GM12878 (cell line): Measurements from ENCODE around the gene LSAMP. TPM values are rescaled to one million over a fixed set of nuclear protein-coding genes. Genes with fewer than 3 reads are reported as not detected.

ENCODE experiments used
- ATAC-seq: fragments of 200-7000 bp; cut with Tn5 transposase; 3 replicates; pipeline ENCODE4 v1.9.1; 2020; ENCODE audit warnings: mild to moderate bottlenecking, moderate library complexity
- BruUV-seq: library from RNA; stranded (reverse); fragments of 400-500 nt; replicated peaks from 2 replicates; lab custom pipeline; 2021; lab: Mats Ljungman, UMichigan
- CTCF ChIA-PET: fragments of 300-600 bp; sonication (Branson Sonifier 250); formaldehyde crosslinking; extraction: SDS; loops from one replicate; lab custom pipeline; 2021; ENCODE audit warnings: inconsistent platforms; lab: Yijun Ruan, JAX
- POLR2A ChIA-PET: fragments of 350-600 bp; formaldehyde crosslinking; extraction: SDS; loops from one replicate; lab custom pipeline; 2021; ENCODE audit warnings: inconsistent platforms; lab: Charles Lee
- RAD21 ChIA-PET: fragments of 300-600 bp; sonication (Branson Sonifier 250); formaldehyde crosslinking; loops from one replicate; lab custom pipeline; 2023; ENCODE audit warnings: antibody characterized with exemption; ENCODE audit not compliant: unreplicated experiment; lab: Charles Lee
- SMC1A ChIA-PET: fragments of 300-600 bp; sonication (Branson Sonifier 250); formaldehyde crosslinking; loops from one replicate; lab custom pipeline; 2023; ENCODE audit not compliant: unreplicated experiment, uncharacterized antibody; lab: Charles Lee
- DNase-seq: peaks from one replicate; pipeline ENCODE4 v3.0.0-alpha.2; 2011; ENCODE audit warnings: low read depth, low spot score
- FAIRE-seq: peaks from 3 replicates; lab custom pipeline; 2011; peaks lifted over from hg19 to GRCh38; lab: Jason Lieb, UNC
- H2AFZ ChIP-seq: 2 replicates; pipeline ENCODE4 v1.6.0; 2011; ENCODE audit warnings: low read depth, low read length, control low read depth; ENCODE audit not compliant: control insufficient read depth
- H3K27ac ChIP-seq: 2 replicates; pipeline ENCODE4 v1.5.1; 2011; ENCODE audit warnings: control low read depth; ENCODE audit not compliant: control insufficient read depth, insufficient read depth
- H3K27me3 ChIP-seq, 2 experiments: replicated peaks in 1 of 2; 2 replicates each; pipeline versions ENCODE4 v1.6.0 to v1.6.1; 2011; ENCODE audit warnings: low read length in 1 of 2; ENCODE audit not compliant: control insufficient read depth in 2 of 2, insufficient read depth in 2 of 2
- H3K36me3 ChIP-seq, 2 experiments: 2 replicates each; pipeline ENCODE4 v1.5.1; 2011; ENCODE audit warnings: low read length in 1 of 2; ENCODE audit not compliant: control insufficient read depth in 2 of 2, insufficient read depth in 2 of 2
- H3K4me1 ChIP-seq: 2 replicates; pipeline ENCODE4 v1.6.1; 2011; ENCODE audit warnings: mild to moderate bottlenecking, low read length, moderate library complexity, mixed read lengths; ENCODE audit not compliant: control insufficient read depth, insufficient read depth
- H3K4me2 ChIP-seq: 2 replicates; pipeline ENCODE4 v1.6.0; 2011; ENCODE audit warnings: control low read depth; ENCODE audit not compliant: control insufficient read depth, insufficient read depth
- H3K4me3 ChIP-seq: fragments of 200-600 bp; sonication (generic); 2 replicates; pipeline ENCODE4 v1.5.1; 2016
- H3K79me2 ChIP-seq: 2 replicates; pipeline ENCODE4 v1.6.0; 2011; ENCODE audit warnings: low read length; ENCODE audit not compliant: control insufficient read depth, insufficient read depth
- H3K9ac ChIP-seq: 2 replicates; pipeline ENCODE4 v1.8.0; 2011; ENCODE audit warnings: low read length, control low read depth, mixed read lengths; ENCODE audit not compliant: control insufficient read depth, insufficient read depth
- H3K9me3 ChIP-seq: replicated peaks from 3 replicates; pipeline ENCODE4 v1.5.1; 2011; ENCODE audit warnings: mild to moderate bottlenecking, low read length; ENCODE audit not compliant: control insufficient read depth, insufficient read depth
- H4K20me1 ChIP-seq: 2 replicates; pipeline ENCODE4 v1.6.0; 2011; ENCODE audit not compliant: control insufficient read depth, insufficient read depth
- BHLHE40 ChIP-seq, 2 experiments: fragments of 450-650 bp in 1 of 2; IDR thresholded peaks; 2 replicates each; pipeline ENCODE4 v1.6.1; 2011 to 2017; ENCODE audit warnings: low read depth in 2 of 2, borderline replicate concordance in 1 of 2, improper control_type of control experiment in 1 of 2, low read length in 1 of 2, mild to moderate bottlenecking in 1 of 2
- CEBPB ChIP-seq, 2 experiments: fragments of 150-350 bp in 1 of 2; IDR thresholded peaks; 2 replicates each; pipeline ENCODE4 v1.6.1; 2012 to 2014; ENCODE audit warnings: low read depth in 2 of 2, low read length in 2 of 2, borderline replicate concordance in 1 of 2, inconsistent platforms in 1 of 2
- CREM ChIP-seq: IDR thresholded peaks from 2 replicates; pipeline ENCODE4 v1.6.1; 2014; ENCODE audit warnings: antibody characterized with exemption, low read depth
- CTCF ChIP-seq, 3 experiments: IDR thresholded peaks in 2 of 3; conservative IDR thresholded peaks in 1 of 3; 2 replicates each; pipeline ENCODE4 v1.5.1; 2011; ENCODE audit warnings: low read depth in 3 of 3, low read length in 3 of 3, mild to moderate bottlenecking in 3 of 3, control low read depth in 2 of 3, moderate library complexity in 2 of 3, inconsistent platforms in 1 of 3, mixed read lengths in 1 of 3; ENCODE audit not compliant: control insufficient read depth in 2 of 3, insufficient read depth in 1 of 3; ENCODE audit errors: extremely low read depth in 1 of 3
- ESRRA ChIP-seq: IDR thresholded peaks from 2 replicates; pipeline ENCODE4 v1.6.1; 2012; ENCODE audit warnings: mild to moderate bottlenecking, low read length, improper control_type of control experiment
- EZH2 ChIP-seq: IDR thresholded peaks from 2 replicates; pipeline ENCODE4 v1.6.1; 2012; ENCODE audit warnings: low read depth, mild to moderate bottlenecking, control low read depth, inconsistent platforms, low read length, borderline replicate concordance; ENCODE audit not compliant: control insufficient read depth
- HDAC6 ChIP-seq: fragments of 200-600 bp; sonication (generic); IDR thresholded peaks from one replicate; pipeline ENCODE4 v1.8.0; 2017; ENCODE audit warnings: antibody characterized with exemption; ENCODE audit not compliant: unreplicated experiment
- LARP7 ChIP-seq: fragments of 450-650 bp; IDR thresholded peaks from 2 replicates; pipeline ENCODE4 v1.6.1; 2017; ENCODE audit warnings: mild to moderate bottlenecking
- MYB ChIP-seq: fragments of 150-350 bp; IDR thresholded peaks from 2 replicates; pipeline ENCODE4 v1.6.1; 2014; ENCODE audit warnings: mild to moderate bottlenecking, low read depth, low read length, borderline replicate concordance
- NFXL1 ChIP-seq: fragments of 450-650 bp; IDR thresholded peaks from 2 replicates; pipeline ENCODE4 v1.6.1; 2017; ENCODE audit warnings: antibody characterized with exemption, mild to moderate bottlenecking, borderline replicate concordance
- RB1 ChIP-seq: fragments of 450-650 bp; formaldehyde crosslinking; IDR thresholded peaks from 2 replicates; pipeline ENCODE4 v1.6.1; 2017; ENCODE audit warnings: mild to moderate bottlenecking, borderline replicate concordance
- TARDBP ChIP-seq: IDR thresholded peaks from 2 replicates; pipeline ENCODE4 v1.6.1; 2016; ENCODE audit warnings: borderline replicate concordance
- YY1 ChIP-seq: IDR thresholded peaks from 2 replicates; pipeline ENCODE4 v1.6.1; 2011; ENCODE audit warnings: low read depth, mild to moderate bottlenecking, low read length
- ZBED1 ChIP-seq: IDR thresholded peaks from 2 replicates; pipeline ENCODE4 v1.6.1; 2016; ENCODE audit warnings: borderline replicate concordance
- WGBS: methylation state at CpG from one replicate; pipeline ENCODE4 v1.1.6; 2016; ENCODE audit warnings: low lambda C conversion rate; ENCODE audit not compliant: insufficient replicate concordance, insufficient coverage; ENCODE audit errors: missing lambda C conversion rate; 5-methylcytosine and 5-hydroxymethylcytosine counted together
- in situ Hi-C: fragments of 300-500 bp; cut with MboI; formaldehyde crosslinking; loops from 9 replicates; pipeline ENCODE4 v1.14.3; 2018; ENCODE audit warnings: mixed read lengths
- intact Hi-C: fragments of 100-400 bp; cut with micrococcal nuclease; formaldehyde crosslinking; loops from one replicate; pipeline ENCODE4 v1.14.2; 2022; ENCODE audit not compliant: unreplicated experiment
- polyA plus RNA-seq, 11 experiments: library from polyadenylated mRNA; depleted of rRNA in 4 of 11; unstranded in 6 of 11; stranded (reverse) in 5 of 11; fragments of >200 nt; fragmentation: Nextera tagmentation in 4 of 11; fragmentation: Illumina TruSeq in 1 of 11; extraction: Ambion mirVana in 4 of 11; extraction: Trizol in 1 of 11; gene quantifications; 1 replicate in 1 of 11; 2 replicates in 10 of 11; pipeline versions ENCODE4 v1.2.1 to v1.2.3, GENCODE V29; 2011 to 2016; ENCODE audit warnings: inconsistent platforms in 2 of 11, missing spikeins in 2 of 11, low read depth in 1 of 11
- total RNA-seq, 4 experiments: library from RNA; depleted of rRNA in 3 of 4; stranded (reverse); fragments of >200 nt in 3 of 4; fragmentation: Illumina TruSeq in 1 of 4; extraction: Trizol in 1 of 4; gene quantifications; 2 replicates each; pipeline versions ENCODE4 v1.2.1 to v1.2.3, GENCODE V29; 2013 to 2021

Gene LSAMP
- total and polyA plus RNA-seq, 10 of the 15 experiments (the other 5 are each of a cell fraction or from before 2014, with no cell fraction given): 2.0 to 12.7 (median 6.5) TPM

- TF ChIP-seq YY1 (no peak), LARP7 (no peak), CEBPB (IDR thresholded peaks at IDR 0.05; ENCODE audit: borderline replicate concordance in 1 of 2, low read depth in 2 of 2, low read length in 2 of 2) (no peak), MYB (no peak), RB1 (no peak)
These were observed 247.2 kb downstream of the LSAMP start (continued) for GRCh38 chr3:116198087-116198486.

DNA sequence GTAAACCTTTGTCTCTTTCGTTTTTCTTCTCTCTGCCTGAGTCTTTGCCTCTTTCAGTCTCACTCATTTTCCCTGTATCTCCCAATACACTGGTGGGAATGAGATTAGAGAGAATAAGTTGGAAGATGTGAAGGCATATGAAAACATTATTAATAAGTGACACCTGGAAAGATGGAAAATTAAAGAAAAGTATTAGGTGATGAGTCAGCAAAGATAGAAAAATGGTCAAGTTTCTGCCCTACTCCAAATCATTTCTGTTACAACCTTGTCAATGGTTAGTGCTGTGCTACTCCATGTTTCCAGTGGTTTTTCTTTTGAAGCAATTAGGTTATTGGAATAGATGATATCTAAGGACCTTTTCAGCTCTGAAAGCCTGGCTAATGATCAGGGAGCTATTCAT is 252.8 kb downstream of the LSAMP start:
- no peaks in the 10 kb centered on the region for H3K27me3 ChIP-seq

More for the DNA sequence above, 252.8 kb downstream of the LSAMP start:
- no peak for DNase-seq
- ChIA-PET RAD21 (no interaction called here), CTCF (no interaction called here), POLR2A (no interaction called here), SMC1A (interaction anchor here (0.9 to 1.2 kb wide), 2 partner anchors 26 to 34 kb away, joined by 3 read pairs; no protein-coding TSS in a partner anchor)
- no peak for ATAC-seq
- TF ChIP-seq EZH2 (no peak), ESRRA (no peak), TARDBP (no peak), CREM (no peak), NFXL1 (no peak), CTCF (IDR thresholded peaks at IDR 0.05 in 2 of 3, conservative IDR thresholded peaks at IDR 0.05 in 1 of 3; ENCODE audit: control insufficient read depth in 2 of 3, extremely low read depth in 1 of 3, insufficient read depth in 1 of 3, low read depth in 3 of 3, low read length in 3 of 3) (no peak), BHLHE40 (IDR thresholded peaks at IDR 0.05; ENCODE audit: borderline replicate concordance in 1 of 2, low read depth in 2 of 2, low read length in 1 of 2) (no peak), ZBED1 (no peak), HDAC6 (no peak)
- Histone ChIP-seq H4K20me1 (no peaks in the 10 kb centered on the region), H3K27ac (no peak overlapping the region), H3K36me3 (no peaks in the 10 kb centered on the region), H2AFZ (no peak overlapping the region), H3K4me3 (no peak overlapping the region), H3K4me2 (no peak overlapping the region), H3K79me2 (no peaks in the 10 kb centered on the region), H3K9me3 (no peaks in the 10 kb centered on the region), H3K9ac (no peak overlapping the region), H3K4me1 (no peaks in the 10 kb centered on the region)
- in situ Hi-C loops (no loop called here), intact Hi-C loops (no loop called here)
- FAIRE-seq: no peak
- BruUV-seq: no TSS peak
- WGBS: 0% methylated on average over 1 of the region's 1 CpG
